Pancreas (tissue), 10 donors: Measurements from ENCODE around the gene PSD4. TPM values are rescaled to one million over a fixed set of nuclear protein-coding genes. Genes with fewer than 3 reads are reported as not detected.

Source experiments
- ATAC-seq, 4 donors: fragments of 200-7000 bp; cut with Tn5 transposase; one replicate each; pipeline versions ENCODE4 v1.8.0 to v1.9.1; 2020; ENCODE audit warnings: mild to moderate bottlenecking in 4 of 4, moderate library complexity in 4 of 4
- DNase-seq, 6 donors: peaks; one replicate each; pipeline ENCODE4 v3.0.0-alpha.2; 2020
- FAIRE-seq: peaks from 2 replicates; lab custom pipeline; 2012; peaks lifted over from hg19 to GRCh38; lab: Jason Lieb, UNC
- H3K27ac ChIP-seq, 4 donors: fragments of 200-600 bp; sonication (generic); 1 replicate in 3 of 4; 2 replicates in 1 of 4; pipeline versions ENCODE4 v1.5.0 to v1.8.0; 2020
- H3K27me3 ChIP-seq, 4 donors: fragments of 200-600 bp; one replicate each; pipeline ENCODE4 v1.8.0; 2021
- H3K36me3 ChIP-seq, 3 donors: fragments of 200-600 bp; sonication (generic) in 1 of 3; one replicate each; pipeline versions ENCODE4 v1.5.0 to v1.8.0; 2020 to 2021
- H3K4me1 ChIP-seq, 3 donors: fragments of 200-600 bp; one replicate each; pipeline ENCODE4 v1.8.0; 2021
- H3K4me3 ChIP-seq, 4 donors: fragments of 200-600 bp; sonication (generic) in 2 of 4; one replicate each; pipeline versions ENCODE4 v1.5.0 to v1.8.0; 2020 to 2021
- H3K9me3 ChIP-seq, 4 donors: fragments of 200-600 bp; one replicate each; pipeline ENCODE4 v1.8.0; 2021
- WGBS, 2 donors: extraction: QIAGEN DNeasy Blood & Tissue Kit; methylation state at CpG; one replicate each; pipeline ENCODE4 v1.1.7; 2013; 5-methylcytosine and 5-hydroxymethylcytosine counted together
- intact Hi-C, 3 donors: fragments of 100-400 bp; cut with DNase I; formaldehyde crosslinking; loops; one replicate each; pipeline versions ENCODE4 v1.11.1 to v1.14.2; 2022
- polyA plus RNA-seq, 2 donors: library from polyadenylated mRNA; stranded (reverse); fragments of 200-250 nt; gene quantifications; one replicate each; pipeline ENCODE4 v1.2.3, GENCODE V29; 2013
- total RNA-seq, 6 donors: library from RNA; stranded (reverse); fragmentation: NEBNext Ultra II Directional in 4 of 6; extraction: Animal tissue kit (Norgen Biotek cat#: 25700) in 4 of 6; gene quantifications; one replicate each; pipeline versions ENCODE4 v1.2.1 to v1.2.4, GENCODE V29; 2021 to 2023
- TF ChIP-seq, protein P1 (sequence below), 4 donors: fragments of 200-600 bp; sonication (generic) in 3 of 4; IDR thresholded peaks; one replicate each; pipeline versions ENCODE4 v1.5.0 to v1.8.0; 2021; ENCODE audit warnings: antibody characterized with exemption in 4 of 4
- donor health status: healthy with polysubstance abuse.
- donor health status: DM: no; HTN: no; CAD: no; lungs with moderate emphysema.
- donor health status: DM: no; HTN: no; CAD: no.
- donor health status: control.
- donor health status: control.
- donor health status: Bipolar disorder and iron deficiency.
- donor health status: DM: yes; HTN: yes; CAD: no.
- donor health status: DM: no; HTN: no; CAD: no.
- donor health status: DM: no; HTN: no; CAD: no.
- donor health status: DM: yes; HTN: yes; CAD: no.

The PSD4 gene
- total and polyA plus RNA-seq, 8 donors: 15.9 to 37.6 (median 26.0) TPM

DNA sequence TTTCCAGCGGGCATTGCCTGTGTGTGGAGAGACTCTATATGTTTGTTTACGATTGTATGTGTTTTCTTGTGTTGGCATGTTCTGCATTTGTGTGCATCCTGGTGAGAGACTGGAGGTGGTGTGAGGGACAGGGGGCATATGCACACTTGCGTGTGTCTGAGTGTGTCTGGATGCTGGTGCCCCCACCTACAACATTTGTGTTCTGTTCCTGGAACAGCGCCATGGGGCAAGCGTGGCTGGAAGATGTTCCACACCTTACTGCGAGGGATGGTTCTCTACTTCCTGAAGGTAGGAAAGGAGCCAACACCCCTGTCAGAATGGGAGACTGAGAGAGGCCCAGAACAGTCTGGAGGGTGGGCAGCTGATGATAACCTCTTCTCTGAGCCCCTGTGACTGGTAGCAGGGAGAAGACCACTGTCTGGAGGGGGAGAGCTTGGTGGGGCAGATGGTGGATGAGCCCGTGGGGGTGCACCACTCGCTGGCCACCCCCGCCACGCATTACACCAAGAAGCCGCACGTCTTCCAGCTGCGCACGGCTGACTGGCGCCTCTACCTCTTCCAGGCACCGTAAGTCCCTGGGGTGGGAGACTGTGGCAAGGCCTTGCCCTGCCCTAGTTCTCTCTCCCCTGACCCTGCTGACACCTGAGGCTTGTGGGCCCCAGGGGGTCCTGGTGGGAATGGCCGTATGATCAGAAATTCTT, 23.7 kb downstream of the PSD4 start:
- Histone ChIP-seq H3K4me3 (no peak overlapping the region), H3K4me1 (peaks cover 0 to 13% (median 5%) of the 10 kb centered on the region in 3 donors), H3K36me3 (no peaks in the 10 kb centered on the region), H3K27me3 (no peaks in the 10 kb centered on the region), H3K9me3 (no peaks in the 10 kb centered on the region), H3K27ac (peak overlapping the region in 1 of 4 donors; percentile 94)
- intact Hi-C loops: loop anchor here in 1 of 3 donors (5.0 kb wide), 1 partner anchor 40 kb away; no protein-coding TSS in a partner anchor
- DNase-seq: peak in 2 of 6 donors; percentile 45 to 65
- ATAC-seq: no peak
- FAIRE-seq: no peak
- WGBS, 2 donors: 90 to 93% methylated on average over 15 to 17 of the region's 17 CpGs
- TF ChIP-seq, protein P1, sequence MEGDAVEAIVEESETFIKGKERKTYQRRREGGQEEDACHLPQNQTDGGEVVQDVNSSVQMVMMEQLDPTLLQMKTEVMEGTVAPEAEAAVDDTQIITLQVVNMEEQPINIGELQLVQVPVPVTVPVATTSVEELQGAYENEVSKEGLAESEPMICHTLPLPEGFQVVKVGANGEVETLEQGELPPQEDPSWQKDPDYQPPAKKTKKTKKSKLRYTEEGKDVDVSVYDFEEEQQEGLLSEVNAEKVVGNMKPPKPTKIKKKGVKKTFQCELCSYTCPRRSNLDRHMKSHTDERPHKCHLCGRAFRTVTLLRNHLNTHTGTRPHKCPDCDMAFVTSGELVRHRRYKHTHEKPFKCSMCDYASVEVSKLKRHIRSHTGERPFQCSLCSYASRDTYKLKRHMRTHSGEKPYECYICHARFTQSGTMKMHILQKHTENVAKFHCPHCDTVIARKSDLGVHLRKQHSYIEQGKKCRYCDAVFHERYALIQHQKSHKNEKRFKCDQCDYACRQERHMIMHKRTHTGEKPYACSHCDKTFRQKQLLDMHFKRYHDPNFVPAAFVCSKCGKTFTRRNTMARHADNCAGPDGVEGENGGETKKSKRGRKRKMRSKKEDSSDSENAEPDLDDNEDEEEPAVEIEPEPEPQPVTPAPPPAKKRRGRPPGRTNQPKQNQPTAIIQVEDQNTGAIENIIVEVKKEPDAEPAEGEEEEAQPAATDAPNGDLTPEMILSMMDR (IDR thresholded peaks at IDR 0.05): no peak

DNA sequence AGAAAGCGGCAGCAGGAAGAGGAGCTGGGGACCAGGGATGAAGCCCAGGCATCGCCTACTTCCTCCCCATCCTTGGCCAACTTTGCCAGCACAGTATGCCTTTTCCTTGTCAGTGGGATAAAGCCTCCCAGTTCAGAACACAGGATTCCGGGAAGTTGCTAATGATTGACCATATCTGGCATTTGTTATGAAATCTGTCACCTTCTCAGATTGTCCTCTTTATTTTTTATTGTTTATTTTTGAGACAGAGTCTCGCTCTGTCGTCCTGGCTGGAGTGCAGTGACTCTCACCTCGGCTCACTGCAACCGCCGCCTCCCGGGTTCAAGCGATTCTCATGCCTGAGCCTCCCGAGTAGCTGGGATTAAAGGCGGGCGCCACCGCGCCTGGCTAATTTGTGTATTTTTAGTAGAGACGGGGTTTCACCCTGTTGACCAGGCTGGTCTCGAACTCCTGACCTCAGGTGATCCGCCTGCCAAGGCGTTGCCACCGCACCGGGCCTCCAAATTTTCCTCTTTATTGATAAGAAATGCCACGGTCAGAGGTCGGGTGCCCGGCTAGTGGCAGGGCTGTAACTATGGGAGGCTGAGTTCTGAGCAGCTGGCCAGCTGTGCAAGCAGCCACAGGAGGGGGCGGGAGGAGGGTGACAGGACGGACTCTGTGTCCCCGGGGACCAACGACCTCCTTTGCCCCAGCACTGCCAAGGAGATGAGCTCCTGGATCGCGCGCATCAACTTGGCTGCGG, 24.4 kb downstream of the PSD4 start:
- Histone ChIP-seq H3K4me1 (peaks cover 0 to 13% (median 5%) of the 10 kb centered on the region in 3 donors), H3K27me3 (no peaks in the 10 kb centered on the region), H3K4me3 (peak overlapping the region; percentile 51 to 79 (median 62)), H3K36me3 (no peaks in the 10 kb centered on the region), H3K9me3 (no peaks in the 10 kb centered on the region), H3K27ac (peak overlapping the region; percentile 89 to 96 (median 94))
- ATAC-seq: peak; percentile 44 to 56 (median 52)
- intact Hi-C loops: loop anchor here in 1 of 3 donors (5.0 kb wide), 1 partner anchor 41 kb away; no protein-coding TSS in a partner anchor
- TF ChIP-seq, protein P1 (IDR thresholded peaks at IDR 0.05): no peak
- FAIRE-seq: no peak
- WGBS, 2 donors: 26 to 29% methylated on average over 32 of the region's 32 CpGs
- DNase-seq: no peak

DNA sequence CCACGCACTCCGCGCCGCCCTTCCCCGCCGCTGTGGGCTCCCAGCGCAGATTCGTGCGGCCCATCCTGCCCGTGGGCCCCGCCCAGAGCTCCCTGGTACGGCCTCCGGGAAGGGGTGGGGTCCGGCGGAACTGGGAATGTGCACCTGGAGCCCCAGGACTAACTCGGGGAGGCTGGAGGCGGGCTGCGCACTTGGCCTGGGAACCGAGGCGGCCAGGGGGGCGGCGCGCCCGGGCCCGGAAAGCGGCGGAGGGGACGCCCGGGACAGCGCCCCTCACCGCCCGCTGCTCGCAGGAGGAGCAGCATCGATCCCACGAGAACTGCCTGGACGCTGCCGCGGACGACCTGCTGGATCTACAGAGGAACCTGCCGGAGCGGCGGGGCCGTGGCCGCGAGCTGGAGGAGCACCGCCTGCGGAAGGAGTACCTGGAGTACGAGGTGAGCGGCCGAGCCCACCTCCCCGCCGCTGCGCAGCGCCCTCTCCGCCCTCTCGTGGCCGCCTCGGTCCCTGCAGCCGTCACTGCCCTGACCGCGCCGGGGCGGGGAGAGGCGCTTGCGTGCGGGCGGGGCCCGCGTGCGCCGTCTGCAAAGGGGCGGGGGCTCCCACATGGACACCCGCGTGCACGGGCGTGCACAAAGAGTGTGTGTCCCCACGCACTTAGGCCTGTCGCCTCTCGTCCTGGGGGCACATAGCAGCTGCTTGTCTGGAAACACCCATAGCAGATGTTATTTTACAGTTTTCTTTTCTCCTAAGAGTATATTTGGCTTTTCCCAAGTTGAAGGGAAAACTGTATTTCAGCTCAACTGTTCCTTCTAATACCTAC, 25.2 kb downstream of the PSD4 start:
- Histone ChIP-seq H3K4me1 (peaks cover 0 to 13% (median 5%) of the 10 kb centered on the region in 3 donors), H3K4me3 (peak overlapping the region; percentile 51 to 79 (median 62)), H3K27ac (peak overlapping the region; percentile 89 to 96 (median 94)), H3K36me3 (no peaks in the 10 kb centered on the region), H3K27me3 (no peaks in the 10 kb centered on the region), H3K9me3 (no peaks in the 10 kb centered on the region)
- TF ChIP-seq, protein P1 (IDR thresholded peaks at IDR 0.05): peak; percentile 93 to 98 (median 95)
- DNase-seq (peak; percentile 92 to 98 (median 93)), FAIRE-seq (no peak), ATAC-seq (peak; percentile 90 to 93 (median 92))
- intact Hi-C loops: loop anchor here in 1 of 3 donors (5.0 kb wide), 1 partner anchor 42 kb away; no protein-coding TSS in a partner anchor
- 1% methylated on average over 56 to 79 of the region's 79 CpGs for WGBS, 2 donors

DNA sequence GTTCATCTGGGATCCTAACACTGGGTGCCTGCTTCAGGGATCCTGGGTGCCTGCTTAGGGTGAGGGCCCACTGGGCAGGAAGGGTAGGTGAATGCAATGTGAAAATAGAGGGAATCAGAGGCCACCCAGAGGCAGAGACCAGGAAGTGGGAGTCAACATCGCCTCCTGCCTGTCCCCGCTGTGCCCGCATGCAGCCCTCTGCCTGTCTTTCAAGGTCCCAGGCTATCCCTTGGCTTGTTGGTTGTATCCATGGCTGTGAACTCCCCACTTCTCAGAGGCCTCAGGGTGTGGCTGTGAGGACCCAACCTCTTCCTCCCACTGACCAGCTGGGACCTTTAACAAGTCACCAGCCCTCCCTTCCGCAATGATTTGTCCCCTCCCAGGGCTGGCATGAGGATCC, 26.5 kb downstream of the PSD4 start:
- no peak for ATAC-seq
- Histone ChIP-seq H3K4me3 (no peak overlapping the region), H3K27ac (no peak overlapping the region), H3K27me3 (no peaks in the 10 kb centered on the region), H3K4me1 (peaks cover 0 to 13% (median 5%) of the 10 kb centered on the region in 3 donors), H3K36me3 (no peaks in the 10 kb centered on the region), H3K9me3 (no peaks in the 10 kb centered on the region)
- 82 to 87% methylated on average over 4 of the region's 4 CpGs for WGBS, 2 donors
- no peak for FAIRE-seq
- TF ChIP-seq, protein P1 (IDR thresholded peaks at IDR 0.05): no peak
- no peak for DNase-seq
- intact Hi-C loops: loop anchor here in 2 of 3 donors (5.0 to 10.0 kb wide), 3 partner anchors 63 to 175 kb away; no protein-coding TSS in a partner anchor
